ENCODE data around the gene TMEM63C.

GRCh38 chr14:77276295-77276935 is 94.8 kb downstream of the TMEM63C start:
- TF ChIP-seq, protein P1, sequence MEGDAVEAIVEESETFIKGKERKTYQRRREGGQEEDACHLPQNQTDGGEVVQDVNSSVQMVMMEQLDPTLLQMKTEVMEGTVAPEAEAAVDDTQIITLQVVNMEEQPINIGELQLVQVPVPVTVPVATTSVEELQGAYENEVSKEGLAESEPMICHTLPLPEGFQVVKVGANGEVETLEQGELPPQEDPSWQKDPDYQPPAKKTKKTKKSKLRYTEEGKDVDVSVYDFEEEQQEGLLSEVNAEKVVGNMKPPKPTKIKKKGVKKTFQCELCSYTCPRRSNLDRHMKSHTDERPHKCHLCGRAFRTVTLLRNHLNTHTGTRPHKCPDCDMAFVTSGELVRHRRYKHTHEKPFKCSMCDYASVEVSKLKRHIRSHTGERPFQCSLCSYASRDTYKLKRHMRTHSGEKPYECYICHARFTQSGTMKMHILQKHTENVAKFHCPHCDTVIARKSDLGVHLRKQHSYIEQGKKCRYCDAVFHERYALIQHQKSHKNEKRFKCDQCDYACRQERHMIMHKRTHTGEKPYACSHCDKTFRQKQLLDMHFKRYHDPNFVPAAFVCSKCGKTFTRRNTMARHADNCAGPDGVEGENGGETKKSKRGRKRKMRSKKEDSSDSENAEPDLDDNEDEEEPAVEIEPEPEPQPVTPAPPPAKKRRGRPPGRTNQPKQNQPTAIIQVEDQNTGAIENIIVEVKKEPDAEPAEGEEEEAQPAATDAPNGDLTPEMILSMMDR (IDR thresholded peaks at IDR 0.05; ENCODE audit: low read length): no peak
- TF ChIP-seq EZH2 (IDR thresholded peaks at IDR 0.05; ENCODE audit: borderline replicate concordance, low read length): no peak

Data from OCI-LY1 (cell line).